ENCODE data around the gene CASS4.

Gene CASS4

DNA sequence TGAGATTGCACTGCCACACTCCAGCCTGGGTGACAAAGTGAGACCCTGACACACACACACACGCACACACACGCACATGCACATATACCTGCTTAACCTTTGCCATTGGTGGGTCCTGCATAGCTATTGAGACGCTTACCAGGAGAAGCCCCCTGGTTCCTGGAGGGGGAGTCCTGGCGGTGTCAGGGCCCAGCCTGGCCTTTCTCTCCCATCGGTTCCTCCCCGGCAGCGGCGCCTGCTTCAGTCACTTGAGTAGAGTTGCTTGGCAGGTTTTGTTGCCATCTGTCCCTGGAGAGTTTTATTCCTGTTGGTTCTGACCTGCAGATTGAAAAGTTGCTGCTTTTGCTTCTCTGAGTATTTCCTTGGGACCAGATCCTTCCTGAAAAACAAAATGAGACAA, 91.9 kb downstream of the CASS4 start:
- no peak for DNase-seq (ENCODE audit: low read depth)
- no peak for TF ChIP-seq CTCF (IDR thresholded peaks at IDR 0.05; ENCODE audit: control insufficient read depth, insufficient read depth, low read depth, low read length, missing control alignments)
- H3K4me3 ChIP-seq (ENCODE audit: control insufficient read depth, low read depth, low read length) = no peak overlapping the region

DNA sequence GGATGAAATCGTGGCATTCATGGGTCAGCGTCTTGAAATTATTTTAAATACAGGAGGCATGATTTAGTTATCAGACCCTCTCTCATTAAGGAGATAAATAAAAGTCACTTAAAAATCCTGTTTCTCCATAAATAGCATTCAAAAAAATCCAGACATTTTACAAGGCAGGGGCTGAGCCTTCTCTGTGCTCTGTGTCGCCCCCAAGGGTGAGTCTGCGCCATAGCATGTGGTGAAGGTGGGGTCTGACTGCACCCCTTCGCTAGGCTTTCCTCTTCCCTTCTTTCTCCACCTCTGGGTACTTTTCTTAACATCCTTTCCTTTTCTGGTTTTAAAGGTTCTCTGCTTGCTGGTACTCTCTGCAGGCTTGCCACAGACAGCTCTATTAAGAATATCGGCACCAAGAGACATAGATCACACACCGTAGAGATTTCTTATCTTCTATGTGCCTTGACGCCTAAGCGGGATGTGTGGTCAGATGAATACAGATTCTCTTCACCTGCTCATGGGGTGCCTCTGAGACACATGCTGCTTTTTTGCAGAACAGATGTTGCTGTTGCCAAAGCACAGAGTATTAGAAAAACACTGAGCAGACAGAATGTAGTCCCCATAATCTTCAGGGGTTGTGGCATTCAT, 92.4 kb downstream of the CASS4 start:
- TF ChIP-seq CTCF (IDR thresholded peaks at IDR 0.05; ENCODE audit: control insufficient read depth, insufficient read depth, low read depth, low read length, missing control alignments) = peak; percentile 45
- no peak for DNase-seq (ENCODE audit: low read depth)
- H3K4me3 ChIP-seq (ENCODE audit: control insufficient read depth, low read depth, low read length) = no peak overlapping the region

DNA sequence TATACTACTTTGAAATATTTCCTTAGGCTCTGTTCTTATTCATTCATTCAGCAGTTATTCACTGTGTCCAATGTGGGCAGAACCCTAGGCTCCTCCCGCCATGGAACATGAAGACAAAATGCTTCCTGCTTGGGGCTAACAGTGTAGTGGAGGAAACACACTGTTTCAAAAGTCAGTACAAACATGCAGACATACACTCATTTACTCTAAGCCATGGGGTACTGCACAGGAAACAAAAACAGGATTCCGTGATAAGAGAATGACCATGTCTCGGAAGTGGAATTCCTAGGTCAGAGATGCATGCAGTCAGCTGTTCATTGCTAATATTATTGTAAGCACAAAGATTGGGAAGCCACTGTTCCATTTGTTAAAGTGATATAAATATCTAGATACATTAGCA, 94.0 kb downstream of the CASS4 start:
- H3K4me3 ChIP-seq (ENCODE audit: control insufficient read depth, low read depth, low read length) = no peak overlapping the region
- TF ChIP-seq CTCF (IDR thresholded peaks at IDR 0.05; ENCODE audit: control insufficient read depth, insufficient read depth, low read depth, low read length, missing control alignments) = no peak
- DNase-seq (ENCODE audit: low read depth) = no peak

Measured in AG09309 (cell line).